Activated T-cell treated with anti-CD3 and anti-CD28 coated beads, Interleukin-2, amount 50 U/mL, for 24 hours (primary cell): Measurements from ENCODE around the gene MZF1.

ENCODE experiments used
- DNase-seq: peaks from one replicate; pipeline ENCODE4 v3.0.0-alpha.2; 2020
- H3K27ac Mint-ChIP-seq: 2 replicates; pipeline ENCODE4 v1.8.0; 2020; ENCODE audit warnings: mild to moderate bottlenecking, mixed read lengths
- H3K27me3 Mint-ChIP-seq: 2 replicates; pipeline ENCODE4 v1.8.0; 2020; ENCODE audit warnings: mixed read lengths
- H3K36me3 Mint-ChIP-seq: 2 replicates; pipeline ENCODE4 v1.8.0; 2020; ENCODE audit warnings: low read depth, mixed read lengths
- H3K4me1 Mint-ChIP-seq: 2 replicates; pipeline ENCODE4 v1.8.0; 2020; ENCODE audit warnings: low read depth, mixed read lengths
- H3K4me3 Mint-ChIP-seq: 2 replicates; pipeline ENCODE4 v1.8.0; 2020; ENCODE audit warnings: mild to moderate bottlenecking, moderate library complexity, mixed read lengths
- H3K9me3 Mint-ChIP-seq: 2 replicates; pipeline ENCODE4 v1.8.0; 2020; ENCODE audit warnings: mixed read lengths

Gene MZF1

GRCh38 chr19:58561373-58562121 is 11.6 kb downstream of the MZF1 start:
- DNase-seq, result peak; percentile 45
- Mint-ChIP-seq H3K36me3 (peaks cover 48% of the 10 kb centered on the region), H3K4me3 (peak overlapping the region; percentile 97), H3K4me1 (peaks cover 58% of the 10 kb centered on the region), H3K27ac (peak overlapping the region; percentile 71), H3K9me3 (no peaks in the 10 kb centered on the region), H3K27me3 (no peaks in the 10 kb centered on the region)

GRCh38 chr19:58560921-58561320 is 12.2 kb downstream of the MZF1 start:
- peak; percentile 38 for DNase-seq
- Mint-ChIP-seq H3K4me3 (peak overlapping the region; percentile 97), H3K27me3 (no peaks in the 10 kb centered on the region), H3K36me3 (peaks cover 48% of the 10 kb centered on the region), H3K4me1 (peaks cover 64% of the 10 kb centered on the region), H3K27ac (peak overlapping the region; percentile 100), H3K9me3 (no peaks in the 10 kb centered on the region)

DNA sequence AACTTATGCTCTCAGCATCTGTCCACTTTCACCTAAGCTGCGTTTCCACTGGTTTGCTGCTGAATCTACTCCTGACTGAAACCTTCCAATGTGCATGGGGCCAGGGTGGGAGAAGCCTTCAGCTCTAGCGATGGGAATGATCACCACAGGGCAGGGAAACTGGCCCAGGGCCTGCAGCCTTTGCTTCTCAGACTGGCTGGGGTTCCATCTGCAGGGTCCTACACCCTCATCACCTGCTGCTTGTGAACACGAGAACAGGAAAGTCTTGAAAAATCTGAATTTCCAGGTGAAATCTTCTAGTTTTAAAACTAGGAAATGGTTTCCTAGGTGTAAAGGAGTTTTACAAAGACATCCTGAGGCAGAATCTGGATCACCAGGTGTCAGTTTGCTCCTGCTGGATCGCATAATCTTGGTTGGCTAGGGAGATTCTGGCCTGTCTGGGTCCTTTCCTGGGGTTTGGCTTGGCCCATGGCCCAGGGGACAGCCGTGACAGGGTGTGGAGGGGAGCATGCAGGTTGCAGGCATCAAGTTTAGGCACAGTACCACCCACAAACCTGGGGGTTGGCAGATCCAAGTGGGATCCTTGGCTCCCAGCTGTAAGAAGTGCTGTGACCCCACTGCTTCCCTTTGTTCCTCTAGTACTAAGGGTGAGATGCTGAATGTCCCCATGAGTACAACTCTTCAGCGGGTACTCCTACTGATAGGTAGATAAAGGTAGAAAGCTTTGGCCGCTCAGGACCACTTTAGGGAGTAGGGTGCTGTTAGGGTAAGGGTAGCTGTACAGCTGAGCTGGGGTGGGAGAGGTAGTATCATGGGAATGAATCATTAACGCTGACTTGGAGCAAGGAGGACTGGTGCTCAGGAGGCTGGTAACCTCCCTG is 12.9 kb downstream of the MZF1 start:
- H3K27ac Mint-ChIP-seq, result peak overlapping the region; percentile 100
- H3K36me3 Mint-ChIP-seq, result peaks cover 55% of the 10 kb centered on the region
- peak overlapping the region; percentile 97 for H3K4me3 Mint-ChIP-seq
- H3K4me1 Mint-ChIP-seq, result peaks cover 69% of the 10 kb centered on the region
- H3K27me3 Mint-ChIP-seq, result no peaks in the 10 kb centered on the region
- no peaks in the 10 kb centered on the region for H3K9me3 Mint-ChIP-seq
- peak; percentile 39 for DNase-seq

GRCh38 chr19:58559275-58560006 is 13.7 kb downstream of the MZF1 start:
- H3K9me3 Mint-ChIP-seq, result no peaks in the 10 kb centered on the region
- DNase-seq, result peak; percentile 84
- H3K4me1 Mint-ChIP-seq, result peaks cover 73% of the 10 kb centered on the region
- peak overlapping the region; percentile 97 for H3K4me3 Mint-ChIP-seq
- peaks cover 61% of the 10 kb centered on the region for H3K36me3 Mint-ChIP-seq
- H3K27ac Mint-ChIP-seq, result peak overlapping the region; percentile 100
- H3K27me3 Mint-ChIP-seq, result no peaks in the 10 kb centered on the region

DNA sequence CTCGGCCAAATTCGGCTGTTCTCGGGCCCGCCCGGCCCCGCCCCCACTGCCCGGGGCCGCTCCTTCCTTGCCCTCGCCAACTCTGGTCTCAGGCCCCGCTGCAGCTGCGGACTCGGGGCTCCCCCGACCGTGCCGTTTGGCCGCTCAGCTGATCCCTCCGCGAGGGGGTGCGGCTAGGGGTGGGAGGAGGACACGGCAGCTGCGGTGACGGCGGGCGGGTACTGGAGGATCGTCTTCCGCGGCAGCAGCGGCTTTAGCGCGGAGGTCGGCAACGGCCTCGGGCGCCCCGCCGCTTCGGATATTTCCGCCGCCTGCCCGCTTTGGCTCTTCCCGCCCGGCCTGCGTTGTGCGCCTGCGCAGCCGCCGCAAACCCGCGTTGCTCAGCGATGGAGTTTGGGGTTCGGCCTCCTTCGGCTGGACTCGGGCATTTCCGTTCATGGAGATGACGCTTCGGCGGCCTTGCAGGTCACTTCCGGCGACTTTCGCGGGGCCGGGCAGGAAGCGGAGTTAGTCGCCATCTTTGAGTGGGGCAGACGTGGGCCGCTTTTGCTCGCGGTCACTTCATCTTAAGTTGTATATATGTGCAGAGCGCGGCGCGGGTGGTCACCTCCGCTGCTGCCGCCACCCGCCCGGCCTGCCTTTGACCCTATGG is 14.4 kb downstream of the MZF1 start:
- peak; percentile 99 for DNase-seq
- Mint-ChIP-seq H3K27me3 (no peaks in the 10 kb centered on the region), H3K4me3 (peak overlapping the region; percentile 97), H3K36me3 (peaks cover 68% of the 10 kb centered on the region), H3K27ac (peak overlapping the region; percentile 100), H3K9me3 (no peaks in the 10 kb centered on the region), H3K4me1 (peaks cover 75% of the 10 kb centered on the region)

DNA sequence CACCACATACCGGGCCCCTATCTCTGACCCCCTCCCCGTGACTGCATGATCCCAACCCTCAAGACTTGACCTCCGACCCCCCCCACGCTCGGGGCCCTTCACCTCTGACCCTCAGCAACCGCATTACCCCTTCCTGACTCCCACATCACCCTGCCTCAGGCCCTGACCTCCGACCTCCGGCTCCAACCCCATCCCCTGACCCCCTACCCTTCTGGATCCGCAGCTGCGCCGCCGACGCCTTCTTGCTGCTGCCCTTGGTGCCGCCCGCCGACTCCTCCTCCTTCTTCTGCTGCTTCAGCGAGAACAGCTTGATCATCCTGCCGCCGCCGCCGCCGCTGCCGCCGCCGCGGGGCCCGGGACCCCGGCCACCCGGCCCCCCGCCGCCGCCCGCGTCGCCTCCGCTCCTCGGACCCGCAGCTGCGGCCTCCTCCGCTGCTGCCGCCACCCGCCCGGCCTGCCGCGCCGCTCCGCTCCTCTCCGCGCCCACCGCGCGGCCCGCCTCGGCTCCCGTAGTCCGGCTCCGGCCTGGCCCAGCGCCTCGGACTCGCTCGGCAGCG is 15.0 kb downstream of the MZF1 start, which contains the start of gene UBE2M:
UBE2M (minus strand) TSS at position 546 of the 557 bp plus-strand sequence; CDS start at position 316, 230 bp downstream.
- Mint-ChIP-seq H3K4me3 (peak within 1 kb of the TSS; percentile 97), H3K27me3 (no peaks in the 10 kb centered on the region), H3K9me3 (no peaks in the 10 kb centered on the region), H3K36me3 (peaks cover 74% of the 10 kb centered on the region), H3K4me1 (peaks cover 73% of the 10 kb centered on the region), H3K27ac (peak within 1 kb of the TSS; percentile 100)
- DNase-seq, result no peak

DNA sequence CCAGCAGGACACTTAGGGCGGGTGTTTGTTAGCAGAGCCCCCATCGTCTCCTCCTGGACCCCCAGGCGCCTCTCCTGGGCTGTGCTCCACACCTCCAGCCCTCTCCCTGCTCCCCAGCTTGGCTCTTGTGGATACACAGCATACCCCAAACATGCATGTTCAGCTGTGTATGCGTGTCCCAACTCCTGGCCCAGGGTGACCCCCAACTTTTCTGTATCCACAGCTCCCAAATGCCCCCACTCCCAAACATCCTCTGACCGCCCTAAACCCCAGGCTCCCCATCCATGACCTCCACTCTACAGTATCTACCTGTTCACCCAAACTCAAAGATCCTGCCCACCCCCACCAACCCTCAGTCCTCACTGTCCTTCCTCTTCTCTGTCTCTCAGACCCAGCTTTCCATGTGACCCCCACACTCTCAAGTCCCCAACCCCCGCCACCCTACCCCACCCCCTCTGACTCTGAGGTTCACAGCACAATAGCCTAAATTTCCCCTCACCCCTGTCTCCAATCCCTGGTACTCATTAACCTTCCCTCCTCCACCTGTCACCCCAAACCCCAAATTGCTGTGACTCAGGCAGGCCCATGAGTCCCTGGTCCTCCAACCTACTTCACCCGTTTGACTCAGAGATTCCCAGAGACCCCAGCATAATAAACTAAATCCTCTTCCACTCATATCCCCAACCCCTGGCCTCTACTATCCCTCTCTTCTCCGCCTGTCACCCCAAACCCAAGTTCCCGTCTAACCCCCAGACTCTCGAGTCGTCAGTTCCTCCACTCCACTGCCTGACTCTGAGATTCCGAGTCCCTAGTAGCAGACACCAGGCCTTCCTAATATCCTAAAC is 15.7 kb downstream of the MZF1 start:
- Mint-ChIP-seq H3K36me3 (peaks cover 81% of the 10 kb centered on the region), H3K27me3 (no peaks in the 10 kb centered on the region), H3K4me1 (peaks cover 74% of the 10 kb centered on the region), H3K4me3 (peak overlapping the region; percentile 97), H3K27ac (peak overlapping the region; percentile 96), H3K9me3 (no peaks in the 10 kb centered on the region)
- no peak for DNase-seq

GRCh38 chr19:58556622-58557220 is 16.4 kb downstream of the MZF1 start:
- Mint-ChIP-seq H3K27ac (peak overlapping the region; percentile 96), H3K4me1 (peaks cover 72% of the 10 kb centered on the region), H3K4me3 (peak overlapping the region; percentile 97), H3K9me3 (no peaks in the 10 kb centered on the region), H3K27me3 (no peaks in the 10 kb centered on the region), H3K36me3 (peaks cover 83% of the 10 kb centered on the region)
- no peak for DNase-seq

DNA sequence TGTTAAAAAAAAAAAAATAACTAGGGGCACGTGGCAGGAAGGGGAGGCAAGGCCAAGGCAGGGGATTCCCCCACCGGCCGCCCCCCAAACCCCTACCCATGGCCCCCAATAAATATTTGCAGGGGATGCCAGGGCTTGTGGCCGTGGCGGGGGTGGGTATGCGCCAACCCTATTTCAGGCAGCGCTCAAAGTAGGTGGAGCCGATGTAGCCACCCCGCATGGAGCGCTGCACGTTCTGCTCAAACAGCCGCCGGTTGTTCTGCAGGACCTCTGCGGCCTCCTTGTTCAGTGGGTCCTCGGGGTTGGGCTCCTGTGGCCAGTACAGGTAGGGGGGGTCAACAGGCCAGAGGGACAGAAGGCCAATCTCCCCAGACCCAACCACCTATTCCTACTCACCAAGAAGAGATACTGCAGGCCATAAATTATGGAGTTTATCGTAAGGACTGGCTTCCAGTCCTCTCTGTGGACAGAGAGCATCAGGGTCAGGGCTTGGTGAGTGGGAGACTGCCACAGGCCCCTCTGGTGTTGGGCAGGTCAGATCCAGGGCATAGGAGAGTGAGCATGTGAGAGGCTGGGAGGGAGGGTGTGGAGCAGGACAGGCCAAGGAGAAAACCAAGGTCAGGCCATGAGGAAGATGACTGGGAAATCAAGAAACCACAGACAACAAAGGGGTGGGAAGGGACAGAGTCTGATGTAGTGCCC is 17.1 kb downstream of the MZF1 start:
- Mint-ChIP-seq H3K27me3 (no peaks in the 10 kb centered on the region), H3K4me1 (peaks cover 67% of the 10 kb centered on the region), H3K36me3 (peaks cover 84% of the 10 kb centered on the region), H3K4me3 (peak overlapping the region; percentile 97), H3K9me3 (no peaks in the 10 kb centered on the region), H3K27ac (peak overlapping the region; percentile 96)
- peak; percentile 29 for DNase-seq

- H3K27me3 Mint-ChIP-seq, result no peaks in the 10 kb centered on the region
- H3K36me3 Mint-ChIP-seq, result peaks cover 90% of the 10 kb centered on the region
- no peaks in the 10 kb centered on the region for H3K9me3 Mint-ChIP-seq
- H3K27ac Mint-ChIP-seq, result peak overlapping the region; percentile 96
- no peak for DNase-seq
- H3K4me1 Mint-ChIP-seq, result peaks cover 64% of the 10 kb centered on the region
- peak overlapping the region; percentile 97 for H3K4me3 Mint-ChIP-seq
These were observed 17.7 kb downstream of the MZF1 start for GRCh38 chr19:58555369-58555885.

DNA sequence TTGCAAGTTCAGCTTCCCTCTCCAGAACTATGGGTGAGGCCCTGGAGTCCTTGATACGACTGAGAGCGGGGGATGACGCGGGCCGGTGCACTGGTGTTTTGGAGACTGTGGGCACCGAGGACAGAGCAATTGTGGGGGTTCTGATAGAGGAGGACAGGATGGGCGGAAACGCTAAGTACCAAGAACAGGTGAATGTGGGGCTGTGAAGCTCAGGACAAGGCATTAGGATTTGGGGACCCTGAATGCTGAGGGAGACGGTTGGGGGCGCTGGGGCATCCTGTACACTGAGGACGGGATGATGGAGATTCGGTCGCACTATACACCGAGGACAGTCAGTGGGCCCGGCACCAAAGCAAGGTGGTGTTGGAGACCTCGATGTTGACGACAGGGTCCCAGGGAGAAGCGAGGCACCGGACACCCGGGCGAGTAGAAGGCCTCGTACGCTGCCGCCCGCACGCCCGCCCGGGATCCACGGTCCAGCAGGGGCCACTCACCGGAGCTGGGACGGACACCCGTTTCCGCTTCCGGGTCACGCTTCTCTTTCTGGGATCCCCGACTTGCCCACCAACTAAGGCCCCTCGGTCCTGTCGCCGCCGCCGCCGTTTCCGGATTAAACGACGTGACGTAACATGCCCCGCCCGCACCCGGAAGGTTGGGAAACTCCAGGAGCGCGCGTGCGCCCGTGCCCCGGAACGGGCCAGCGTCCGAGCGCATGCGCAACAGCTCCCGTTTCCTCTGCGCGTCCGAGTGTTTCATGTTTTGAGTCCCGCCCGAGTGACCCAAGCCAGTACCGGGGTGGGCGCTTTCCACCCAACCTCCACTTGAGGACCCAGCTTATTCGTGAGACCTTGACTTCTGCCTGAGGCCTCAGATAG is 18.4 kb downstream of the MZF1 start, which contains the start of gene CHMP2A:
CHMP2A (minus strand) TSS at position 612 of the 875 bp plus-strand sequence. CDS start 893 bp downstream, outside the sequence.
- Mint-ChIP-seq H3K36me3 (peaks cover 93% of the 10 kb centered on the region), H3K4me3 (peak within 1 kb of the TSS; percentile 97), H3K9me3 (no peaks in the 10 kb centered on the region), H3K4me1 (peaks cover 59% of the 10 kb centered on the region), H3K27ac (peak within 1 kb of the TSS; percentile 96), H3K27me3 (no peaks in the 10 kb centered on the region)
- DNase-seq, result peak; percentile 99
